Progenitor cell of endocrine pancreas (in vitro differentiated cells): ENCODE data around the gene FBXO24. TPM values are rescaled to one million over a fixed set of nuclear protein-coding genes. Genes with fewer than 3 reads are reported as not detected.

Experiments used
- DNase-seq: peaks from one replicate; pipeline ENCODE4 v3.0.0; 2021; ENCODE audit warnings: low spot score; ENCODE audit not compliant: unreplicated experiment
- H3K27ac Mint-ChIP-seq: 2 replicates; pipeline ENCODE4 v1.8.0; 2021; ENCODE audit warnings: mild to moderate bottlenecking, moderate library complexity, mixed read lengths
- H3K27me3 Mint-ChIP-seq: 2 replicates; pipeline ENCODE4 v1.8.0; 2021; ENCODE audit warnings: mixed read lengths
- H3K36me3 Mint-ChIP-seq: 2 replicates; pipeline ENCODE4 v1.8.0; 2022; ENCODE audit warnings: mixed read lengths; ENCODE audit not compliant: insufficient read depth
- H3K4me1 Mint-ChIP-seq: 2 replicates; pipeline ENCODE4 v1.8.0; 2021; ENCODE audit warnings: low read depth, mixed read lengths
- H3K4me3 Mint-ChIP-seq: 2 replicates; pipeline ENCODE4 v1.8.0; 2021; ENCODE audit warnings: low read depth, mild to moderate bottlenecking, moderate library complexity, mixed read lengths
- H3K9me3 Mint-ChIP-seq: 2 replicates; pipeline ENCODE4 v1.8.0; 2021; ENCODE audit warnings: low read depth, mixed read lengths
- CTCF ChIP-seq: fragments of 200-600 bp; sonication (generic); IDR thresholded peaks from one replicate; pipeline ENCODE4 v1.5.0; 2021; ENCODE audit warnings: antibody characterized with exemption, mild to moderate bottlenecking; ENCODE audit not compliant: unreplicated experiment
- total RNA-seq: library from RNA; stranded (reverse); gene quantifications from 2 replicates; pipeline ENCODE4 v1.2.1, GENCODE V29; 2021

The FBXO24 gene
- total RNA-seq, 1 donor from 2014 or later = 0.41 TPM

- H3K9me3 Mint-ChIP-seq = no peaks in the 10 kb centered on the region
- no peak for DNase-seq
- H3K4me1 Mint-ChIP-seq = peaks cover 7% of the 10 kb centered on the region
- peaks cover 7% of the 10 kb centered on the region for H3K36me3 Mint-ChIP-seq
- TF ChIP-seq CTCF = no peak
- no peak overlapping the region for H3K4me3 Mint-ChIP-seq
- H3K27me3 Mint-ChIP-seq = no peaks in the 10 kb centered on the region
- no peak overlapping the region for H3K27ac Mint-ChIP-seq
Observed at GRCh38 chr7:100576384-100576993, 9.6 kb upstream of the FBXO24 start.

DNA sequence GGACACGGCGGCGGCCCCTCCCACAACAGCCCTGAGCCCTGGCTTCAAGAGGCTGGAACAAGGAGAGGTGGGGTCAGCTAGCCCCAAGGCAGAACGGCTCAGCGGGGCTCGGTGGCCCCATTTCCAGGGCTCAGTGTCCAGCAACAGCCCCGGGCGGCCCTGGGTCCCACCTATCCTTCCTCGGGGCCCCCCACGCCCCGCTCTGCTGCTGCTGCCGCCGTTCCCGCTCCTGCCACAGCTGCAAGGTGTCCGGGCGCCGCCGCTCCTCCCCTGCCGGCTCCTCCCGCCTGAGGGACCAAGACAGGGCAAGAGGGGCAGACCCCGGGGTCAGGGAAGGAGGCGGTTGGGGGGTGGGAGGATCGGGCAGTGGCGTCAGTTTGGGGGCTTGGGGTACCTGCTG lies 9.0 kb upstream of the FBXO24 start:
- H3K27me3 Mint-ChIP-seq = no peaks in the 10 kb centered on the region
- no peak overlapping the region for H3K4me3 Mint-ChIP-seq
- peaks cover 7% of the 10 kb centered on the region for H3K36me3 Mint-ChIP-seq
- no peak for TF ChIP-seq CTCF
- peaks cover 1% of the 10 kb centered on the region for H3K4me1 Mint-ChIP-seq
- H3K9me3 Mint-ChIP-seq = no peaks in the 10 kb centered on the region
- H3K27ac Mint-ChIP-seq = no peak overlapping the region
- no peak for DNase-seq

- no peak for DNase-seq
- Mint-ChIP-seq H3K36me3 (peaks cover 7% of the 10 kb centered on the region), H3K4me3 (no peak overlapping the region), H3K27ac (no peak overlapping the region), H3K27me3 (no peaks in the 10 kb centered on the region), H3K9me3 (no peaks in the 10 kb centered on the region), H3K4me1 (no peaks in the 10 kb centered on the region)
- no peak for TF ChIP-seq CTCF
Observed at GRCh38 chr7:100577507-100577906, 8.6 kb upstream of the FBXO24 start.

- Mint-ChIP-seq H3K4me3 (no peak overlapping the region), H3K4me1 (peaks cover 3% of the 10 kb centered on the region), H3K9me3 (no peaks in the 10 kb centered on the region), H3K36me3 (peaks cover 7% of the 10 kb centered on the region), H3K27me3 (no peaks in the 10 kb centered on the region), H3K27ac (no peak overlapping the region)
- no peak for TF ChIP-seq CTCF
- DNase-seq = no peak
Observed at GRCh38 chr7:100578246-100579183, 7.6 kb upstream of the FBXO24 start.

DNA sequence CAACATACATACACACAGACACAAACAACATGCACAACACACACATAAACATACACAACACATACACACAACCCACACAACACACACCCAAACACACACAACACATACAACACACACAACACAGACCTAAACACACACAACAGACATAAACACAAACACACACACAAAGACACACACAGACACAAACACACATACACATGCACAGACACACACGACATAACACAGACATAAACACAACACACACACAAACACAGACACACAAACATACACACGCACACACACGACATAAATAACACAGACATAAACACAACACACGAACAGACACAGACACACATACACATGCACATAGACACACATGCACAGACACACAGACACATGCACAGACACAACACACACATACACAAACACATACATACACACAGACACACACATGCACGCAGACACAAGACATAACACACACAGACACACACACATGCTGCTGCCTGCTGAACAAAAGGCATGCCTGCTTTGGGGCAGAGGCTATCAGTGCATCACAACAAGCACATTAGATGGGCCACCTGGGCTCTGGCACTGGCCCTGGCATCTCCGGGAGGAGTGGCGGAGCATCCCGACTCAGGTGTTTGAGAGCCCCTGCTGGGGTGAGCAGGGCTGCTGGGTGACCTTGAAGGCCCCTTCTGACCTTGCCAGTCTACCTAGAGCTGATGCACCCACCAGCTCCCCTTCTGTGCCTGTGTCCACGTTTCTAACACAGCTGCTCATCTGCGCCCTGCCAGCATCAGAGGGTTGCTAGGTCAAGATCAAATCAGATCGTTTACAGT lies 5.5 kb upstream of the FBXO24 start:
- H3K4me3 Mint-ChIP-seq = no peak overlapping the region
- H3K36me3 Mint-ChIP-seq = peaks cover 6% of the 10 kb centered on the region
- DNase-seq = no peak
- no peak overlapping the region for H3K27ac Mint-ChIP-seq
- no peaks in the 10 kb centered on the region for H3K27me3 Mint-ChIP-seq
- no peaks in the 10 kb centered on the region for H3K9me3 Mint-ChIP-seq
- H3K4me1 Mint-ChIP-seq = peaks cover 20% of the 10 kb centered on the region
- no peak for TF ChIP-seq CTCF
